PC-9 (cell line): ENCODE results near the gene CDH15. TPM values are rescaled to one million over a fixed set of nuclear protein-coding genes. Genes with fewer than 3 reads are reported as not detected.
A peak's percentile ranks its signal among the peaks of the same experiment; 100 is the strongest.

Source experiments
- BruUV-seq: library from RNA; stranded (reverse); fragments of 400-500 nt; replicated peaks from 2 replicates; lab custom pipeline; 2021; lab: Mats Ljungman, UMichigan
- CTCF ChIA-PET: fragments of 300-600 bp; sonication (Branson Sonifier 250); formaldehyde crosslinking; loops from one replicate; lab custom pipeline; 2022; ENCODE audit warnings: antibody characterized with exemption; lab: Charles Lee
- POLR2A ChIA-PET: fragments of 300-600 bp; sonication (Branson Sonifier 250); formaldehyde crosslinking; loops from one replicate; lab custom pipeline; 2022; ENCODE audit warnings: antibody characterized with exemption; ENCODE audit not compliant: unreplicated experiment; lab: Charles Lee
- DNase-seq, 2 experiments: peaks; one replicate each; pipeline versions ENCODE4 v3.0.0 to v3.0.0-alpha.2; 2015 to 2022; ENCODE audit warnings: mixed read lengths in 1 of 2
- H2AFZ ChIP-seq: fragments of 200-600 bp; sonication (generic); 2 replicates; pipeline ENCODE4 v1.8.1; 2017; ENCODE audit warnings: antibody characterized with exemption
- H3F3A ChIP-seq: fragments of 200-600 bp; sonication (generic); 2 replicates; pipeline ENCODE4 v1.8.1; 2017; ENCODE audit warnings: antibody characterized with exemption, mild to moderate bottlenecking, low read depth; ENCODE audit not compliant: insufficient read depth
- H3K27ac ChIP-seq: fragments of 200-600 bp; sonication (generic); 2 replicates; pipeline ENCODE4 v1.6.1; 2016; ENCODE audit warnings: mixed run types
- H3K27me3 ChIP-seq: fragments of 200-600 bp; sonication (generic); 2 replicates; pipeline ENCODE4 v1.6.1; 2016; ENCODE audit warnings: low read depth, mixed run types; ENCODE audit not compliant: insufficient read depth
- H3K36me3 ChIP-seq: fragments of 200-600 bp; sonication (generic); 2 replicates; pipeline ENCODE4 v1.6.1; 2016; ENCODE audit warnings: low read depth, mixed run types
- H3K4me1 ChIP-seq: fragments of 200-600 bp; sonication (generic); replicated peaks from 2 replicates; pipeline ENCODE4 v1.6.1; 2016; ENCODE audit warnings: mixed run types; ENCODE audit not compliant: insufficient read depth
- H3K4me2 ChIP-seq: fragments of 200-600 bp; sonication (generic); 2 replicates; pipeline ENCODE4 v1.6.1; 2017; ENCODE audit warnings: mixed run types
- H3K4me3 ChIP-seq: fragments of 200-600 bp; sonication (generic); 2 replicates; pipeline ENCODE4 v1.6.1; 2016; ENCODE audit warnings: mixed run types
- H3K79me2 ChIP-seq: fragments of 200-600 bp; sonication (generic); 2 replicates; pipeline ENCODE4 v1.6.1; 2017; ENCODE audit warnings: low read depth, mixed run types
- H3K9me2 ChIP-seq: fragments of 200-600 bp; sonication (generic); 2 replicates; pipeline ENCODE4 v1.8.1; 2017; ENCODE audit warnings: mild to moderate bottlenecking; ENCODE audit not compliant: insufficient read depth
- H3K9me3 ChIP-seq: fragments of 200-600 bp; sonication (generic); 2 replicates; pipeline ENCODE4 v1.8.1; 2016; ENCODE audit warnings: low read depth; ENCODE audit not compliant: insufficient read depth
- H4K20me1 ChIP-seq: fragments of 200-600 bp; sonication (generic); 2 replicates; pipeline ENCODE4 v1.8.1; 2017; ENCODE audit not compliant: insufficient read depth
- CTCF ChIP-seq: fragments of 200-600 bp; sonication (generic); conservative IDR thresholded peaks from 2 replicates; pipeline ENCODE4 v1.6.1; 2017; ENCODE audit warnings: mixed run types, antibody characterized with exemption, mild to moderate bottlenecking, moderate library complexity
- EZH2 ChIP-seq: fragments of 200-600 bp; sonication (generic); IDR thresholded peaks from 2 replicates; pipeline ENCODE4 v1.8.0; 2017; ENCODE audit warnings: antibody characterized with exemption, low read depth
- intact Hi-C: fragments of 100-400 bp; cut with micrococcal nuclease; formaldehyde crosslinking; loops from one replicate; pipeline ENCODE4 v1.10.0; 2022; ENCODE audit not compliant: unreplicated experiment
- total RNA-seq: library from RNA; stranded (reverse); gene quantifications from 2 replicates; pipeline ENCODE4 v1.2.3, GENCODE V29; 2021

Gene CDH15
- total RNA-seq, 1 experiment from 2014 or later = not detected

GRCh38 chr16:89189358-89190025, 17.9 kb downstream of the CDH15 start:
- Histone ChIP-seq H3K9me2 (no peaks in the 10 kb centered on the region), H3K9me3 (no peaks in the 10 kb centered on the region), H3K4me3 (no peak overlapping the region), H2AFZ (no peak overlapping the region), H3K4me2 (no peak overlapping the region), H3K27ac (no peak overlapping the region), H3K4me1 (no peaks in the 10 kb centered on the region), H4K20me1 (no peaks in the 10 kb centered on the region), H3K36me3 (no peaks in the 10 kb centered on the region), H3K27me3 (no peaks in the 10 kb centered on the region), H3K79me2 (no peaks in the 10 kb centered on the region), H3F3A (peaks cover 20% of the 10 kb centered on the region; the same call in 1 of the 2 replicates)
- no peak for TF ChIP-seq EZH2
- no peak for TF ChIP-seq CTCF
- ChIA-PET POLR2A (no interaction called here), CTCF (no interaction called here)
- BruUV-seq = no TSS peak
- intact Hi-C loops = no loop called here
- no peak for DNase-seq

GRCh38 chr16:89190150-89190958, 18.8 kb downstream of the CDH15 start:
- no peaks in the 10 kb centered on the region for H3K9me3 ChIP-seq
- H2AFZ ChIP-seq = no peak overlapping the region
- ChIA-PET CTCF (no interaction called here), POLR2A (interaction anchor here (0.5 kb wide), 1 partner anchor 621 kb away, joined by 8 read pairs; the partner anchor contains the start of gene ZC3H18)
- no peaks in the 10 kb centered on the region for H3K9me2 ChIP-seq
- H3K4me3 ChIP-seq = no peak overlapping the region
- DNase-seq = peak in 1 of 2 experiments; percentile 9
- TF ChIP-seq EZH2 = no peak
- no peak for TF ChIP-seq CTCF
- H3K4me2 ChIP-seq = no peak overlapping the region
- no peaks in the 10 kb centered on the region for H3K27me3 ChIP-seq
- BruUV-seq = no TSS peak
- H3K36me3 ChIP-seq = no peaks in the 10 kb centered on the region
- H3F3A ChIP-seq = peaks cover 20% of the 10 kb centered on the region; the same call in 1 of the 2 replicates
- H3K79me2 ChIP-seq = no peaks in the 10 kb centered on the region
- intact Hi-C loops = no loop called here
- no peaks in the 10 kb centered on the region for H4K20me1 ChIP-seq
- H3K4me1 ChIP-seq = no peaks in the 10 kb centered on the region
- H3K27ac ChIP-seq = no peak overlapping the region

GRCh38 chr16:89191033-89191900, 19.7 kb downstream of the CDH15 start:
- Histone ChIP-seq H3K4me1 (no peaks in the 10 kb centered on the region), H3K4me2 (no peak overlapping the region), H3F3A (peaks cover 20% of the 10 kb centered on the region; the same call in 1 of the 2 replicates), H3K9me3 (no peaks in the 10 kb centered on the region), H3K9me2 (no peaks in the 10 kb centered on the region), H3K79me2 (no peaks in the 10 kb centered on the region), H3K36me3 (no peaks in the 10 kb centered on the region), H4K20me1 (no peaks in the 10 kb centered on the region), H3K27me3 (no peaks in the 10 kb centered on the region), H2AFZ (no peak overlapping the region), H3K27ac (no peak overlapping the region), H3K4me3 (no peak overlapping the region)
- ChIA-PET POLR2A (interaction anchor here (0.6 kb wide), 1 partner anchor 20 kb away, joined by 3 read pairs; no protein-coding TSS in a partner anchor), CTCF (no interaction called here)
- BruUV-seq = no TSS peak
- DNase-seq = no peak
- no peak for TF ChIP-seq CTCF
- no peak for TF ChIP-seq EZH2
- intact Hi-C loops = no loop called here
